T-helper 17 cell (primary cell): Measurements from ENCODE around the gene TPCN2. TPM values are rescaled to one million over a fixed set of nuclear protein-coding genes. Genes with fewer than 3 reads are reported as not detected.
"Not testable (repeated sequence)": the region's sequence is repeated elsewhere in the genome, so short reads cannot be mapped to it uniquely, and the experiment has no call there.

Experiments
- ATAC-seq: fragments of 150-1000 bp; cut with Tn5 transposase; 2 replicates; pipeline ENCODE4 v1.10.0; 2021; ENCODE audit warnings: mild to moderate bottlenecking, moderate library complexity
- DNase-seq, 3 donors: peaks; one replicate each; pipeline versions ENCODE4 v3.0.0 to v3.0.0-alpha.2; 2020 to 2021
- H3K9me3 ChIP-seq: one replicate; pipeline ENCODE4 v1.7.0; 2013; ENCODE audit warnings: low read length, mild to moderate bottlenecking; ENCODE audit not compliant: control insufficient read depth, poor library complexity, severe bottlenecking
- H3K27ac Mint-ChIP-seq: one replicate; pipeline ENCODE4 v1.8.0; 2022; ENCODE audit warnings: mild to moderate bottlenecking, moderate library complexity, mixed read lengths
- H3K27me3 Mint-ChIP-seq: one replicate; pipeline ENCODE4 v1.8.0; 2022; ENCODE audit warnings: mixed read lengths
- H3K36me3 Mint-ChIP-seq: one replicate; pipeline ENCODE4 v1.8.0; 2022; ENCODE audit warnings: low read depth, mixed read lengths
- H3K4me1 Mint-ChIP-seq: one replicate; pipeline ENCODE4 v1.8.0; 2022; ENCODE audit warnings: mild to moderate bottlenecking, mixed read lengths
- H3K4me3 Mint-ChIP-seq: one replicate; pipeline ENCODE4 v1.8.0; 2022; ENCODE audit warnings: mild to moderate bottlenecking, moderate library complexity, mixed read lengths
- total RNA-seq, 4 donors: library from RNA in 2 of 4; stranded (reverse) in 2 of 4; gene quantifications; one replicate each; pipeline ENCODE4 v1.2.3 and lab custom pipeline; 2022 to 2026

TPCN2 gene
- total RNA-seq, 2 donors from 2014 or later = 9.1 to 16.4 TPM

- Mint-ChIP-seq H3K27ac (no peak overlapping the region), H3K27me3 (no peaks in the 10 kb centered on the region), H3K4me1 (peaks cover 2% of the 10 kb centered on the region), H3K36me3 (no peaks in the 10 kb centered on the region), H3K4me3 (no peak overlapping the region)
- ATAC-seq (no peak), DNase-seq (no peak)
- no peaks in the 10 kb centered on the region for H3K9me3 ChIP-seq
Observed at GRCh38 chr11:69130654-69131053, 81.9 kb downstream of the TPCN2 start.

GRCh38 chr11:69131121-69131566, 82.4 kb downstream of the TPCN2 start:
- peaks cover 2% of the 10 kb centered on the region for H3K4me1 Mint-ChIP-seq
- no peaks in the 10 kb centered on the region for H3K36me3 Mint-ChIP-seq
- H3K27ac Mint-ChIP-seq = no peak overlapping the region
- H3K27me3 Mint-ChIP-seq = no peaks in the 10 kb centered on the region
- H3K4me3 Mint-ChIP-seq = no peak overlapping the region
- ATAC-seq (no peak), DNase-seq (no peak)
- H3K9me3 ChIP-seq = no peaks in the 10 kb centered on the region

GRCh38 chr11:69131644-69132300, 83.0 kb downstream of the TPCN2 start:
- H3K9me3 ChIP-seq = no peaks in the 10 kb centered on the region
- Mint-ChIP-seq H3K4me3 (no peak overlapping the region), H3K27me3 (no peaks in the 10 kb centered on the region), H3K4me1 (peaks cover 2% of the 10 kb centered on the region), H3K36me3 (peaks cover 2% of the 10 kb centered on the region), H3K27ac (no peak overlapping the region)
- no peak for ATAC-seq
- no peak for DNase-seq

- H3K4me1 Mint-ChIP-seq = peaks cover 2% of the 10 kb centered on the region
- ATAC-seq = no peak
- H3K27me3 Mint-ChIP-seq = no peaks in the 10 kb centered on the region
- DNase-seq = no peak
- H3K27ac Mint-ChIP-seq = no peak overlapping the region
- H3K9me3 ChIP-seq = no peaks in the 10 kb centered on the region
- H3K36me3 Mint-ChIP-seq = peaks cover 2% of the 10 kb centered on the region
- no peak overlapping the region for H3K4me3 Mint-ChIP-seq
Observed at GRCh38 chr11:69132301-69132670, 83.6 kb downstream of the TPCN2 start.

- no peak overlapping the region for H3K27ac Mint-ChIP-seq
- H3K4me3 Mint-ChIP-seq = no peak overlapping the region
- H3K36me3 Mint-ChIP-seq = peaks cover 2% of the 10 kb centered on the region
- ATAC-seq = no peak
- H3K9me3 ChIP-seq = no peaks in the 10 kb centered on the region
- no peaks in the 10 kb centered on the region for H3K27me3 Mint-ChIP-seq
- peaks cover 2% of the 10 kb centered on the region for H3K4me1 Mint-ChIP-seq
- no peak for DNase-seq
Observed at GRCh38 chr11:69133251-69133650, 84.5 kb downstream of the TPCN2 start.

- DNase-seq = not testable (repeated sequence)
- peak overlapping the region; percentile 12 for H3K27ac Mint-ChIP-seq
Observed at GRCh38 chr11:69134182-69134581, 85.5 kb downstream of the TPCN2 start.

GRCh38 chr11:69134957-69135356, 86.2 kb downstream of the TPCN2 start:
- no peaks in the 10 kb centered on the region for H3K9me3 ChIP-seq
- no peak overlapping the region for H3K4me3 Mint-ChIP-seq
- peaks cover 2% of the 10 kb centered on the region for H3K36me3 Mint-ChIP-seq
- no peak for DNase-seq
- H3K27ac Mint-ChIP-seq = peak overlapping the region; percentile 12
- H3K27me3 Mint-ChIP-seq = no peaks in the 10 kb centered on the region
- ATAC-seq = no peak
- peaks cover 2% of the 10 kb centered on the region for H3K4me1 Mint-ChIP-seq

More at GRCh38 chr11:69134182-69134581, 85.5 kb downstream of the TPCN2 start:
- H3K27me3 Mint-ChIP-seq, ATAC-seq, H3K36me3 Mint-ChIP-seq, H3K4me3 Mint-ChIP-seq, H3K9me3 ChIP-seq, H3K4me1 Mint-ChIP-seq: not testable (repeated sequence)

- Mint-ChIP-seq H3K27ac (peak overlapping the region; percentile 6), H3K4me3 (no peak overlapping the region), H3K36me3 (peaks cover 2% of the 10 kb centered on the region), H3K27me3 (no peaks in the 10 kb centered on the region), H3K4me1 (no peaks in the 10 kb centered on the region)
- ATAC-seq = no peak
- no peaks in the 10 kb centered on the region for H3K9me3 ChIP-seq
- DNase-seq = no peak
Observed at GRCh38 chr11:69135420-69136363, 87.0 kb downstream of the TPCN2 start.

GRCh38 chr11:69136471-69136870, 87.7 kb downstream of the TPCN2 start:
- Mint-ChIP-seq H3K27me3 (no peaks in the 10 kb centered on the region), H3K4me1 (no peaks in the 10 kb centered on the region), H3K27ac (peak overlapping the region; percentile 6), H3K4me3 (no peak overlapping the region), H3K36me3 (peaks cover 2% of the 10 kb centered on the region)
- no peak for ATAC-seq
- H3K9me3 ChIP-seq = no peaks in the 10 kb centered on the region
- DNase-seq = no peak

GRCh38 chr11:69137151-69137844, 88.6 kb downstream of the TPCN2 start:
- H3K9me3 ChIP-seq = no peaks in the 10 kb centered on the region
- H3K4me1 Mint-ChIP-seq = no peaks in the 10 kb centered on the region
- no peaks in the 10 kb centered on the region for H3K27me3 Mint-ChIP-seq
- ATAC-seq = no peak
- H3K27ac Mint-ChIP-seq = no peak overlapping the region
- peaks cover 2% of the 10 kb centered on the region for H3K36me3 Mint-ChIP-seq
- no peak overlapping the region for H3K4me3 Mint-ChIP-seq
- DNase-seq = no peak

- peaks cover 2% of the 10 kb centered on the region for H3K36me3 Mint-ChIP-seq
- no peaks in the 10 kb centered on the region for H3K9me3 ChIP-seq
- no peaks in the 10 kb centered on the region for H3K4me1 Mint-ChIP-seq
- DNase-seq (no peak), ATAC-seq (no peak)
- no peak overlapping the region for H3K27ac Mint-ChIP-seq
- H3K4me3 Mint-ChIP-seq = no peak overlapping the region
- no peaks in the 10 kb centered on the region for H3K27me3 Mint-ChIP-seq
Observed at GRCh38 chr11:69138265-69138664, 89.5 kb downstream of the TPCN2 start.

- H3K36me3 Mint-ChIP-seq, DNase-seq, H3K27me3 Mint-ChIP-seq, H3K4me3 Mint-ChIP-seq, H3K27ac Mint-ChIP-seq, H3K9me3 ChIP-seq, H3K4me1 Mint-ChIP-seq, ATAC-seq: not testable (repeated sequence)
Observed at GRCh38 chr11:69140161-69140560, 91.4 kb downstream of the TPCN2 start.

- no peaks in the 10 kb centered on the region for H3K27me3 Mint-ChIP-seq
- no peak overlapping the region for H3K4me3 Mint-ChIP-seq
- H3K27ac Mint-ChIP-seq = no peak overlapping the region
- no peaks in the 10 kb centered on the region for H3K9me3 ChIP-seq
- peaks cover 2% of the 10 kb centered on the region for H3K36me3 Mint-ChIP-seq
- ATAC-seq (no peak), DNase-seq (no peak)
- H3K4me1 Mint-ChIP-seq = no peaks in the 10 kb centered on the region
Observed at GRCh38 chr11:69140635-69141034, 91.9 kb downstream of the TPCN2 start.
